ENCODE results near the gene CYP27B1.

The CYP27B1 gene

DNA sequence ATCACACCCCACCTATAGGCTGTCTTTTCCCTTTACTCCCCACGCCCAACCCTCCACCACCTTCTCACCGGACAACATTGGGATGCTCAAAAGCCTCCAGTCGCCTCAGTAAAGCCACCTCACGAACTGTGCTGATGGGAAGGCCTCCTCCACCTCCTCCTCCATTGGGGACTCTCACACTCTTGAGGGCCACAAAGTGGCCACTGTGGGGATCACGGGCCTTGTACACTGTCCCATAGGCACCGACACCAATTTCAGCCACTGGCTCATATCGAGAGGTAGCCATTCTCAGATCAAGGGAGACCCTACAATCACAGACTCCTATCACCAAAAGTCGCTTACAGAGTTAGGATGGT lies 15.5 kb downstream of the CYP27B1 start:
- Histone ChIP-seq H3K4me3 (ENCODE audit: low read length) (peak overlapping the region; percentile 84), H3K27me3 (ENCODE audit: control insufficient read depth, insufficient read depth, low read length) (no peaks in the 10 kb centered on the region), H3K36me3 (ENCODE audit: control insufficient read depth, insufficient read depth, low read length) (peaks cover 17% of the 10 kb centered on the region), H3K4me1 (ENCODE audit: control insufficient read depth, insufficient read depth, low read length) (peaks cover 15% of the 10 kb centered on the region), H3K9ac (ENCODE audit: low read length) (peak overlapping the region; percentile 70), H3K27ac (ENCODE audit: low read depth, low read length) (peak overlapping the region; percentile 84)

DNA sequence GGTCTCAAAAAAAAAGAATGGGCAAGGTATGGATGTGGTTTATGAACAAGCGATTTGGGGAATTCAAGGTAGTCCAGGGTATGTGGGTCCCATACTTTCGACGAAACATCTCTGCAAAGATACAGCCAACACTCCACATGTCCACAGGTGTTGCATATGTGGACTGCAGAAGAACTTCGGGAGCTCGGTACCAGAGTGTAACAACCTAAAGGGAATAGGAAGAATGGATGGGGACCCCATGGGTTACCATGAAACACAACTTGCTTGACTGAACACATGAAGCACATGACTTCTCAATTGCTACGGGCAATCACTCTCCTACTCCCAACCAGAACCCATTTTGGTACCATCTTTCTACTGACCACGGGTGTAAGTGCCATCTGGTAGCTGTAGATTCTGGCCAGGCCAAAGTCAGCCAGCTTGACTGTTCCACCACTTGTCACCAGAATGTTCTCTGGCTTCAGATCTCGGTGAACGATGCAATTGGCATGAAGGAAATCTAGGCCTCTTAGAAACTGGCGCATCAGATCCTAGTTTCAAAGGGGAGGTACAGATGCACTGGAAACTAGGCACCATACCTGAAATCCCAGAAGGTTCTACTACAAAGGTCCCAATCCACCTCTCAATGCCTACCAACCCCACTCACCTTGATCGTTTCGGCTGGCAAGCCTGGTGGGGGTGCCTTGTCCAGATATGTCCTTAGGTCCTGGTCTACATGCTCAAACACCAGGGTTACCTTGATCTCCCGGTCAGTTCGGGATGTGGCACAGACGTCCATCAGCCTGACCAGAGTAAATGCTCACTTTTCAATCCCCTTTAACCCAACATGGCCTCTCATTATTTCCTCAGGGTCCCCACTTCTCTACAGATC lies 16.1 kb downstream of the CYP27B1 start:
- H3K27ac ChIP-seq (ENCODE audit: low read depth, low read length) = peak overlapping the region; percentile 84
- no peak overlapping the region for H3K9ac ChIP-seq (ENCODE audit: low read length)
- peaks cover 17% of the 10 kb centered on the region for H3K36me3 ChIP-seq (ENCODE audit: control insufficient read depth, insufficient read depth, low read length)
- peak overlapping the region; percentile 84 for H3K4me3 ChIP-seq (ENCODE audit: low read length)
- H3K27me3 ChIP-seq (ENCODE audit: control insufficient read depth, insufficient read depth, low read length) = no peaks in the 10 kb centered on the region
- H3K4me1 ChIP-seq (ENCODE audit: control insufficient read depth, insufficient read depth, low read length) = peaks cover 17% of the 10 kb centered on the region

DNA sequence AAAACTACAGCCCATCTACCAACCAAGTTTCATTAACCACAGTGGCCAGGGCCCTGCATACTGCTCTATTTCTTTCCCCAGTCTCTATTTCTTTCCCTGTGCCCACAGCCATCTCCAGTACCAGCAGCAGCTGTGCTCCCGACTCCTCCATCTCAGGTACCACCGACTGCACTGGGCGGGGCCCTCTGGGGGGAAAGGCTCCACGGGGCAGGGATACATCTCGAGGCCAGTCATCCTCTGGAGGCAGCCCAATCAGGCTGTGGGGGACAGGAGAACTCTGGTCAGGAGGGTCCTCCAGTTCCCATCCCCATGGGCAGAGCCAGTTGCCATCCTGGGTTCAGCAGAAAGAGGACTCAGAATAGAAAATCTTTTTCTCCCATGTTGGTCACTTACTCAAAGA lies 17.8 kb downstream of the CYP27B1 start:
- Histone ChIP-seq H3K9ac (ENCODE audit: low read length) (no peak overlapping the region), H3K4me3 (ENCODE audit: low read length) (no peak overlapping the region), H3K27me3 (ENCODE audit: control insufficient read depth, insufficient read depth, low read length) (no peaks in the 10 kb centered on the region), H3K36me3 (ENCODE audit: control insufficient read depth, insufficient read depth, low read length) (peaks cover 17% of the 10 kb centered on the region), H3K4me1 (ENCODE audit: control insufficient read depth, insufficient read depth, low read length) (peaks cover 17% of the 10 kb centered on the region), H3K27ac (ENCODE audit: low read depth, low read length) (no peak overlapping the region)

DNA sequence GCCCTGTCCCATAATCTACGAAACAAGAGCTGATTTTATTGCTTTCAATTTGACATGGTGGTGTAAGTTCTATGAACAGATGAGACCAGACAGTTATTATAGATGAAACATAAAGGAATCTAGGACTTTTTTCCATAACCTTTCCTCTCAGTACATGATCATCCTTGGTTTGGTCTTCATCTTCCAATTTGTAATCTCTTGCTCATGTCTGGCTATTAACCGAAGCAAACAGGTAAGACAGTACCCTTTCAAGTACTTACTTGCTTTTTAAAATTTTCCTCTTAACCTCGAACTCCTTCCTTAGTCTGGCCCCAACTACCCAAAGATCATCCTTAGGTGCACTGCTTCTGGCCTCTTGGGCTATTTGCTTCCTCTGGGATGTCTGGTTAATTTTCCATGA lies 20.9 kb downstream of the CYP27B1 start:
- Histone ChIP-seq H3K4me3 (ENCODE audit: low read length) (peak overlapping the region; percentile 86), H3K9ac (ENCODE audit: low read length) (no peak overlapping the region), H3K27ac (ENCODE audit: low read depth, low read length) (peak overlapping the region; percentile 93), H3K4me1 (ENCODE audit: control insufficient read depth, insufficient read depth, low read length) (peaks cover 7% of the 10 kb centered on the region), H3K27me3 (ENCODE audit: control insufficient read depth, insufficient read depth, low read length) (no peaks in the 10 kb centered on the region), H3K36me3 (ENCODE audit: control insufficient read depth, insufficient read depth, low read length) (peaks cover 17% of the 10 kb centered on the region)

- H3K27me3 ChIP-seq (ENCODE audit: control insufficient read depth, insufficient read depth, low read length) = no peaks in the 10 kb centered on the region
- H3K36me3 ChIP-seq (ENCODE audit: control insufficient read depth, insufficient read depth, low read length) = peaks cover 17% of the 10 kb centered on the region
- H3K4me1 ChIP-seq (ENCODE audit: control insufficient read depth, insufficient read depth, low read length) = peaks cover 5% of the 10 kb centered on the region
- H3K9ac ChIP-seq (ENCODE audit: low read length) = peak overlapping the region; percentile 84
- H3K27ac ChIP-seq (ENCODE audit: low read depth, low read length) = peak overlapping the region; percentile 93
- peak overlapping the region; percentile 86 for H3K4me3 ChIP-seq (ENCODE audit: low read length)
Observed at GRCh38 chr12:57745485-57745881, 21.4 kb downstream of the CYP27B1 start.

GRCh38 chr12:57744777-57745484 lies 21.9 kb downstream of the CYP27B1 start, which contains the start of gene TSPAN31:
TSPAN31 (plus strand) TSS chr12:57745039; CDS start chr12:57745155, 116 bp downstream.
- peak within 1 kb of the TSS; percentile 93 for H3K27ac ChIP-seq (ENCODE audit: low read depth, low read length)

GRCh38 chr12:57744194-57744776 lies 22.6 kb downstream of the CYP27B1 start:
- H3K27ac ChIP-seq (ENCODE audit: low read depth, low read length) = peak overlapping the region; percentile 93
- peaks cover 7% of the 10 kb centered on the region for H3K27me3 ChIP-seq (ENCODE audit: control insufficient read depth, insufficient read depth, low read length)
- H3K36me3 ChIP-seq (ENCODE audit: control insufficient read depth, insufficient read depth, low read length) = peaks cover 13% of the 10 kb centered on the region
- peaks cover 5% of the 10 kb centered on the region for H3K4me1 ChIP-seq (ENCODE audit: control insufficient read depth, insufficient read depth, low read length)
- H3K9ac ChIP-seq (ENCODE audit: low read length) = no peak overlapping the region
- peak overlapping the region; percentile 86 for H3K4me3 ChIP-seq (ENCODE audit: low read length)

More at GRCh38 chr12:57744777-57745484, 21.9 kb downstream of the CYP27B1 start, which contains the start of gene TSPAN31:
- Histone ChIP-seq H3K9ac (ENCODE audit: low read length) (peak within 1 kb of the TSS; percentile 84), H3K27me3 (ENCODE audit: control insufficient read depth, insufficient read depth, low read length) (peaks cover 3% of the 10 kb centered on the region), H3K4me1 (ENCODE audit: control insufficient read depth, insufficient read depth, low read length) (peaks cover 5% of the 10 kb centered on the region), H3K36me3 (ENCODE audit: control insufficient read depth, insufficient read depth, low read length) (peaks cover 13% of the 10 kb centered on the region), H3K4me3 (ENCODE audit: low read length) (peak within 1 kb of the TSS; percentile 86)

GRCh38 chr12:57743769-57744168 lies 23.1 kb downstream of the CYP27B1 start:
- Histone ChIP-seq H3K9ac (ENCODE audit: low read length) (no peak overlapping the region), H3K4me1 (ENCODE audit: control insufficient read depth, insufficient read depth, low read length) (peaks cover 5% of the 10 kb centered on the region), H3K4me3 (ENCODE audit: low read length) (no peak overlapping the region), H3K27ac (ENCODE audit: low read depth, low read length) (no peak overlapping the region), H3K27me3 (ENCODE audit: control insufficient read depth, insufficient read depth, low read length) (peaks cover 10% of the 10 kb centered on the region), H3K36me3 (ENCODE audit: control insufficient read depth, insufficient read depth, low read length) (peaks cover 9% of the 10 kb centered on the region)

GRCh38 chr12:57741844-57742738 lies 24.8 kb downstream of the CYP27B1 start:
- Histone ChIP-seq H3K4me3 (ENCODE audit: low read length) (peak overlapping the region; percentile 51), H3K9ac (ENCODE audit: low read length) (no peak overlapping the region), H3K4me1 (ENCODE audit: control insufficient read depth, insufficient read depth, low read length) (peaks cover 5% of the 10 kb centered on the region), H3K27ac (ENCODE audit: low read depth, low read length) (no peak overlapping the region), H3K36me3 (ENCODE audit: control insufficient read depth, insufficient read depth, low read length) (peaks cover 2% of the 10 kb centered on the region), H3K27me3 (ENCODE audit: control insufficient read depth, insufficient read depth, low read length) (peaks cover 14% of the 10 kb centered on the region)

DNA sequence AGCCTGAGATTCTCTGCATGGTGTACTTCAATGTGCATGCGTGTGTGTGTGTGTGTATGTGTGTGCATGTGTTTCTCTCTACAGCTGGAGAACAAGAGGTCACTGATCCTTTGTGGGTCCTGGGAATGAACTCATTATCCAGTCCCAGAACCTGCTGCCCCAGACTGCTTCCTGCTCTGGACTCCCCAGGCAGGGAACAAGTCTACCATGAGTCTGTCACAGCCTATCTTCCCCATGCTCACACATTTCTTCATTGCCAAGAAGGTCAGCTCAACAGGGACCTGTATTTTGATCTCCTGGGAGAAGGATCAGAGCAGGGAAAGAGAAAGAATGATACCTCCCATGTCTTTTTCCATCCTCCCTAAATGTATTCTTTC lies 25.5 kb downstream of the CYP27B1 start:
- Histone ChIP-seq H3K27ac (ENCODE audit: low read depth, low read length) (no peak overlapping the region), H3K36me3 (ENCODE audit: control insufficient read depth, insufficient read depth, low read length) (no peaks in the 10 kb centered on the region), H3K9ac (ENCODE audit: low read length) (no peak overlapping the region), H3K4me3 (ENCODE audit: low read length) (peak overlapping the region; percentile 51), H3K27me3 (ENCODE audit: control insufficient read depth, insufficient read depth, low read length) (peaks cover 20% of the 10 kb centered on the region), H3K4me1 (ENCODE audit: control insufficient read depth, insufficient read depth, low read length) (peaks cover 5% of the 10 kb centered on the region)

GRCh38 chr12:57740656-57741412 lies 26.0 kb downstream of the CYP27B1 start:
- peak overlapping the region; percentile 51 for H3K4me3 ChIP-seq (ENCODE audit: low read length)
- H3K9ac ChIP-seq (ENCODE audit: low read length) = no peak overlapping the region

More at GRCh38 chr12:57740656-57741412, 26.0 kb downstream of the CYP27B1 start:
- Histone ChIP-seq H3K36me3 (ENCODE audit: control insufficient read depth, insufficient read depth, low read length) (no peaks in the 10 kb centered on the region), H3K27me3 (ENCODE audit: control insufficient read depth, insufficient read depth, low read length) (peaks cover 21% of the 10 kb centered on the region), H3K4me1 (ENCODE audit: control insufficient read depth, insufficient read depth, low read length) (peaks cover 4% of the 10 kb centered on the region), H3K27ac (ENCODE audit: low read depth, low read length) (no peak overlapping the region)
